Measurements from ENCODE around the gene DLX3. TPM values are rescaled to one million over a fixed set of nuclear protein-coding genes. Genes with fewer than 3 reads are reported as not detected.

Gene DLX3
- total RNA-seq, 1 experiment from 2014 or later, result 1.2 TPM

DNA sequence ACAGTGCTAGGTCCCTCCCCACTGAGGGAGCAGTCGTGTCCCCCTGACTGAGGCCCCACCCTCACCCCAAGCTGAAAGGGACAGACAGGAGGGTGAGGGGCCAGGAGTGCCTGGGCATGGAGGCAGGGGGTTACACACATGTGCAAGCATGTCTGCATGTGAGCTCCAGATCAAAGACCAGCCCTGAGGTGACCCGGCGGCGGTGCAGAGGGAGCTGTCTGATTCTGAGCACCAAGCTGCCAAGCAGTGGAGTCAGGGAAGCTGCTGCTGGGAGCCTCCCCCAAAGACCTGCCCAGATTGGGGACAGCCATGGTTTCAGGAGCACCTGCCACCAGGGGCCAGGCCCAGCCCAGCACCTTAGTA is 5.5 kb downstream of the DLX3 start:
- Histone ChIP-seq H3K4me1 (ENCODE audit: insufficient read depth, low read length) (no peaks in the 10 kb centered on the region; the same call in 1 of the 2 replicates), H3K79me2 (ENCODE audit: insufficient read depth, low read length) (no peaks in the 10 kb centered on the region), H2AK5ac (ENCODE audit: insufficient read length, low read length) (no peak overlapping the region), H3K9me3 (ENCODE audit: control insufficient read depth, low read depth, low read length) (no peaks in the 10 kb centered on the region), H4K5ac (ENCODE audit: insufficient read length, low read depth, low read length) (no peak overlapping the region), H2AFZ (ENCODE audit: low read length) (no peak overlapping the region), H3K18ac (ENCODE audit: insufficient read length, low read depth, low read length) (no peak overlapping the region), H3K23ac (ENCODE audit: insufficient read length, low read depth, low read length) (no peak overlapping the region), H3K23me2 (ENCODE audit: insufficient read length, low read depth, low read length, poor library complexity, severe bottlenecking) (peaks cover 3% of the 10 kb centered on the region), H3K27ac (ENCODE audit: insufficient read length, low read depth, low read length) (no peak overlapping the region), H3K79me1 (ENCODE audit: insufficient read depth, low read depth, low read length, poor library complexity, severe bottlenecking) (no peaks in the 10 kb centered on the region), H2BK5ac (ENCODE audit: insufficient read length, low read length) (no peak overlapping the region), H3K27me3 (ENCODE audit: insufficient read depth, low read length) (peaks cover 45% of the 10 kb centered on the region), H3K14ac (ENCODE audit: insufficient read depth, low read length) (no peak overlapping the region), H4K91ac (ENCODE audit: insufficient read length, low read depth, low read length) (no peak overlapping the region), H2BK15ac (ENCODE audit: low read depth, low read length) (no peak overlapping the region), H3K4me2 (ENCODE audit: insufficient read depth, insufficient read length, low read length) (no peak overlapping the region), H2BK12ac (ENCODE audit: insufficient read length, low read depth, low read length) (no peak overlapping the region), H3T11ph (ENCODE audit: low read length) (no peak overlapping the region), H4K8ac (replicated peaks; ENCODE audit: insufficient read length, low read depth, low read length) (no peak overlapping the region), H3K9ac (ENCODE audit: extremely low read depth, insufficient read length, low read length) (no peak overlapping the region), H2BK120ac (ENCODE audit: low read depth, low read length, poor library complexity, severe bottlenecking) (no peak overlapping the region), H2BK20ac (ENCODE audit: low read depth, low read length, poor library complexity, severe bottlenecking) (no peak overlapping the region), H4K20me1 (ENCODE audit: control insufficient read depth, insufficient read depth, insufficient read length) (peaks cover under 1% of the 10 kb centered on the region), H3K56ac (ENCODE audit: insufficient read length, low read depth, low read length) (no peak overlapping the region), H3K4ac (ENCODE audit: low read depth, low read length) (no peak overlapping the region)
- Mint-ChIP-seq H3K36me3 (ENCODE audit: insufficient read depth in 1 of 3, low read depth in 3 of 3) (peaks cover 0 to 3% (median 2%) of the 10 kb centered on the region in 3 experiments; a peak in 3 of 7 replicates), H3K27me3 (ENCODE audit: low read depth) (peaks cover 97% of the 10 kb centered on the region), H3K4me3 (no peak overlapping the region), H3K4me1 (peaks cover 12 to 46% of the 10 kb centered on the region in 2 experiments), H3K27ac (no peak overlapping the region), H3K9me3 (peaks cover 4 to 6% of the 10 kb centered on the region in 2 experiments; a peak in 4 of 5 replicates)
- TF ChIP-seq, protein P1, sequence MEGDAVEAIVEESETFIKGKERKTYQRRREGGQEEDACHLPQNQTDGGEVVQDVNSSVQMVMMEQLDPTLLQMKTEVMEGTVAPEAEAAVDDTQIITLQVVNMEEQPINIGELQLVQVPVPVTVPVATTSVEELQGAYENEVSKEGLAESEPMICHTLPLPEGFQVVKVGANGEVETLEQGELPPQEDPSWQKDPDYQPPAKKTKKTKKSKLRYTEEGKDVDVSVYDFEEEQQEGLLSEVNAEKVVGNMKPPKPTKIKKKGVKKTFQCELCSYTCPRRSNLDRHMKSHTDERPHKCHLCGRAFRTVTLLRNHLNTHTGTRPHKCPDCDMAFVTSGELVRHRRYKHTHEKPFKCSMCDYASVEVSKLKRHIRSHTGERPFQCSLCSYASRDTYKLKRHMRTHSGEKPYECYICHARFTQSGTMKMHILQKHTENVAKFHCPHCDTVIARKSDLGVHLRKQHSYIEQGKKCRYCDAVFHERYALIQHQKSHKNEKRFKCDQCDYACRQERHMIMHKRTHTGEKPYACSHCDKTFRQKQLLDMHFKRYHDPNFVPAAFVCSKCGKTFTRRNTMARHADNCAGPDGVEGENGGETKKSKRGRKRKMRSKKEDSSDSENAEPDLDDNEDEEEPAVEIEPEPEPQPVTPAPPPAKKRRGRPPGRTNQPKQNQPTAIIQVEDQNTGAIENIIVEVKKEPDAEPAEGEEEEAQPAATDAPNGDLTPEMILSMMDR (conservative IDR thresholded peaks at IDR 0.05), result no peak
- peak; percentile 31 for DNase-seq
- WGBS (ENCODE audit: extremely low coverage, insufficient read length, low lambda C conversion rate), result no CpG with 5 or more reads among the region's 4 CpGs
